Mucosa of rectum (tissue), 2 donors: ENCODE data around the gene MS4A10.
"Not testable (repeated sequence)": the region's sequence is repeated elsewhere in the genome, so short reads cannot be mapped to it uniquely, and the experiment has no call there.

Experiments used
- H3K27ac ChIP-seq, 2 donors: one replicate each; pipeline ENCODE4 v1.7.0; 2013; ENCODE audit warnings: inconsistent platforms in 2 of 2, low read depth in 2 of 2, low read length in 2 of 2
- H3K27me3 ChIP-seq, 2 donors: one replicate each; pipeline ENCODE4 v1.7.0; 2013; ENCODE audit warnings: low read length in 2 of 2; ENCODE audit not compliant: control insufficient read depth in 2 of 2, insufficient read depth in 2 of 2
- H3K36me3 ChIP-seq, 2 donors: one replicate each; pipeline ENCODE4 v1.7.0; 2013; ENCODE audit warnings: low read length in 2 of 2; ENCODE audit not compliant: control insufficient read depth in 2 of 2, insufficient read depth in 2 of 2
- H3K4me1 ChIP-seq, 2 donors: one replicate each; pipeline ENCODE4 v1.7.0; 2013; ENCODE audit warnings: low read length in 2 of 2, mild to moderate bottlenecking in 1 of 2; ENCODE audit not compliant: control insufficient read depth in 2 of 2, insufficient read depth in 2 of 2
- H3K4me3 ChIP-seq, 2 donors: one replicate each; pipeline ENCODE4 v1.7.0; 2013; ENCODE audit warnings: low read length in 2 of 2
- H3K9ac ChIP-seq, 2 donors: one replicate each; pipeline ENCODE4 v1.7.0; 2013; ENCODE audit warnings: low read length in 2 of 2, low read depth in 1 of 2, mild to moderate bottlenecking in 1 of 2
- H3K9me3 ChIP-seq, 2 donors: one replicate each; pipeline ENCODE4 v1.7.0; 2013; ENCODE audit warnings: low read length in 2 of 2; ENCODE audit not compliant: control insufficient read depth in 2 of 2
- donor health status: healthy.
- donor health status: Normal muscosa, but diverticular disease.

Gene MS4A10

GRCh38 chr11:60754887-60755286, 30.2 kb upstream of the MS4A10 start:
- no peaks in the 10 kb centered on the region for H3K9me3 ChIP-seq
- H3K36me3 ChIP-seq: no peaks in the 10 kb centered on the region
- H3K9ac ChIP-seq: no peak overlapping the region
- no peaks in the 10 kb centered on the region for H3K4me1 ChIP-seq
- peaks cover 0 to 3% of the 10 kb centered on the region in 2 donors for H3K27me3 ChIP-seq
- no peak overlapping the region for H3K4me3 ChIP-seq
- H3K27ac ChIP-seq: no peak overlapping the region

- H3K4me3 ChIP-seq: no peak within 1 kb of the TSS
Measured at GRCh38 chr11:60756307-60757032, 28.7 kb upstream of the MS4A10 start, which contains the start of gene MS4A15. Gene MS4A15 (plus strand): TSS chr11:60756867. CDS start chr11:60763734, 6,867 bp downstream.

DNA sequence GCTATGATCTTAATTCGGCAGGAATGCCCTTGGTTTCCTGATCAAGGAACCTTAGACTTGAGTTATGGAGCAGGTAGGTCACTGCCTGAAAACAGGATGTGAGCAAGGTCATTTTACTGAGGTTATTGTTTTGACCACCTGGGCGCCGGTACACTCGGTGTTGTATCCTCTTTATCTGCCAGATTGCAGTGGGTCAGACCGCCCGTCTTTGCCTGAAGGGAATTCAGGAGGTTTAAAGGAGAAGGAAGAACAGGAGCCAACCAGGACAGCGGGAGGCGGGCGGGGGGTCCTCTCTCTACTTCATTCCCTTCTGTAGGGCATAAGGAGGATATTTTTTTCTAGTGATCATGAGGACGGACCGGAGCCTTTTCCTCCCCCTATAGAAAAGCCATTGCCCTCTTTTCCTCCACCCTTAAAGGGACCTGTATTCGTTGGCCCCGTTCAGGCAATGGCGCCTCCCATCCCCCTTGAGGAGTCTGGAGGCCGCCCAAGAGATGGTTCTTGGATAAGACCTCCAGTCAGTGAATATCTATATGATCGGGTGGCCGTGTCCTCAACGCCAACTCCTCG, 27.8 kb upstream of the MS4A10 start:
- Histone ChIP-seq H3K4me1 (no peaks in the 10 kb centered on the region), H3K36me3 (no peaks in the 10 kb centered on the region), H3K27me3 (peaks cover 0 to 4% of the 10 kb centered on the region in 2 donors), H3K9me3 (no peaks in the 10 kb centered on the region), H3K27ac (no peak overlapping the region), H3K9ac (no peak overlapping the region), H3K4me3 (no peak overlapping the region)

More at GRCh38 chr11:60756307-60757032, 28.7 kb upstream of the MS4A10 start, which contains the start of gene MS4A15:
- H3K36me3 ChIP-seq: no peaks in the 10 kb centered on the region
- H3K9ac ChIP-seq: no peak within 1 kb of the TSS
- H3K4me1 ChIP-seq: no peaks in the 10 kb centered on the region
- no peak within 1 kb of the TSS for H3K27ac ChIP-seq
- peaks cover 0 to 4% of the 10 kb centered on the region in 2 donors for H3K27me3 ChIP-seq
- no peaks in the 10 kb centered on the region for H3K9me3 ChIP-seq

DNA sequence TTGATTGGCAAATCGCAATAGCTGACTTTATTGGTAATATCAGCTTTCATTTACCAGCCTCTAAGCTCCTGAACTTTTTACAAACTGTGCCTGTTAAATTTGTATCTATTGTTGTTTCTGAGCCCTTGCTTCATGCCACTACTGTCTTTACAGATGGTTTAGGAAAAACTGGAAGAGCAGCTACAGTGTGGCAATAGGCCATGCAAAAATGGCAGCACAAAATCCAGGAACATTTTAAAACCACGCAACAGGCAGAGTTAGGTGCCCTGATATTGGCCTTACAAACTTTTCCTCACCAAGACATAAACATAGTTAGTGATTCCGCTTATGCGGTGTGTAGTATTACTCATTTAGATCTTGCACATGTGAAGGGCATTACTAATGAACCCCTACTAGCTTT, 26.5 kb upstream of the MS4A10 start:
- H3K4me3 ChIP-seq, H3K27me3 ChIP-seq, H3K27ac ChIP-seq, H3K36me3 ChIP-seq, H3K4me1 ChIP-seq, H3K9me3 ChIP-seq, H3K9ac ChIP-seq: not testable (repeated sequence)

DNA sequence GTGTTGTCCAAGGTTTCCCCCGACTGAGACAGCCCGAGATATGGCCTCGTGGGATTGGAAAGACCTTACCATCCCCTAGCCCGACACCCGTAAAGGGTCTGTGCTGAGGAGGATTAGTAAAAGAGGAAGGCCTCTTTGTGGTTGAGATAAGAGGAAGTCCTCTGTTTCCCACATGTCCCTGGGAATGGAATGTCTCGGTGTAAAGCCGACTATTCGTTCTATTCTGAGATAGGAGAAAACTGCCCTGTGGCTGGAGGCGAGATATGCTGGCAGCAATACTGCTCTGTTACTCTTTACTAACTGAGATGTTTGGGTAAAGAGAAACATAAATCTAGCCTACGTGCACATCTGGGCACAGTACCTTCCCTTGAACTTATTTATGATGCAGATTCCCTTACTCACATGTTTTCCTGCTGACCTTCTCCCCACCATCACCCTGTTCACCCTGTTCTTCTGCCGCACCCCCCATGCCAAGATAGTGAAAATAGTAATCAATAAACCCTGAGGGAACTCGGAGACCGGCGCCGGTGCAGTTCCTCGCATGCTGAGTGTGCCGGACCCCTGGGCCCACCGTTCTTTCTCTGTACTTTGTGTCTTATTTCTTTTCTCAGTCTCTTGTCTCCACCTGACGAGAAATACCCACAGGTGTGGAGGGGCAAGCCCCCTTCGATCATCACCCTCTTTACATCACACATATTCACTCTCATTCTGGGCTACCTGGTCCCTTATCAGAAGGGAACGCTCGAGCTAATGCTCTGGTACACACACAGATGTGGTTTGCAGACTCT, 25.5 kb upstream of the MS4A10 start:
- H3K9ac ChIP-seq, H3K27me3 ChIP-seq, H3K4me1 ChIP-seq, H3K27ac ChIP-seq, H3K36me3 ChIP-seq, H3K9me3 ChIP-seq, H3K4me3 ChIP-seq: not testable (repeated sequence)

GRCh38 chr11:60761436-60762190, 23.5 kb upstream of the MS4A10 start:
- peaks cover 0 to 4% of the 10 kb centered on the region in 2 donors for H3K27me3 ChIP-seq
- no peak overlapping the region for H3K4me3 ChIP-seq
- no peaks in the 10 kb centered on the region for H3K4me1 ChIP-seq
- H3K9ac ChIP-seq: no peak overlapping the region
- no peaks in the 10 kb centered on the region for H3K9me3 ChIP-seq
- H3K27ac ChIP-seq: no peak overlapping the region
- H3K36me3 ChIP-seq: no peaks in the 10 kb centered on the region

GRCh38 chr11:60762851-60763691, 22.1 kb upstream of the MS4A10 start:
- no peak overlapping the region for H3K4me3 ChIP-seq
- H3K9ac ChIP-seq: no peak overlapping the region
- H3K9me3 ChIP-seq: no peaks in the 10 kb centered on the region
- no peaks in the 10 kb centered on the region for H3K36me3 ChIP-seq
- H3K4me1 ChIP-seq: no peaks in the 10 kb centered on the region
- H3K27me3 ChIP-seq: peaks cover 0 to 4% of the 10 kb centered on the region in 2 donors
- H3K27ac ChIP-seq: no peak overlapping the region

DNA sequence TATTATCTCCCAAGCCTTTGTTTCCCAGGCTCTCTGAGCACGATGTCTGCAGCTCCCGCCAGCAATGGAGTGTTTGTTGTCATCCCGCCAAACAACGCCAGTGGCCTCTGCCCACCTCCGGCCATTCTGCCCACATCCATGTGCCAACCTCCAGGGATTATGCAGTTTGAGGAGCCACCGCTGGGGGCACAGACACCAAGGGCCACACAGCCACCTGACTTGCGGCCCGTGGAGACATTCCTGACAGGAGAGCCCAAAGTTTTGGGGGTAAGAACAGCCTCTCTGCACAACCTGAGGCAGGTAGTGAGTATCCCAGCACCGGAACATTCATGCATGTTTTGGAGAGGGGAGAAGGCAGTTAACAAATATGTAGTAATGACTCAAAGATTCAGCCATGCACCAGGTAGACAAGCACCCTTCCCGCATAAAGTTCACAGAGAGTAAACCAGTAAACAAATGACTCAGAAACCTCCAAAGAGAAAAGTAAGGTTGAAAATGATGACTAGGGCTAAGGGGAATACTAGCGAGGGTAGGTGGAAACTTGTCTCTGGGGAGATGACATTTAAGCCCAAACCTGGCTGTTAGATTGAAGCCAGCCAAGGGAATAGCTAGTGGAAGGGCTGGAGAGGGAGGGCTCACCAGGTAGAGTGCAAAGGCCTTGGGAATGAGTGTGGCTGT, 21.3 kb upstream of the MS4A10 start:
- Histone ChIP-seq H3K4me1 (no peaks in the 10 kb centered on the region), H3K9ac (no peak overlapping the region), H3K4me3 (no peak overlapping the region), H3K27ac (no peak overlapping the region), H3K9me3 (no peaks in the 10 kb centered on the region), H3K27me3 (peaks cover 0 to 4% of the 10 kb centered on the region in 2 donors), H3K36me3 (no peaks in the 10 kb centered on the region)

- no peak overlapping the region for H3K27ac ChIP-seq
- no peak overlapping the region for H3K9ac ChIP-seq
- H3K4me3 ChIP-seq: no peak overlapping the region
- no peaks in the 10 kb centered on the region for H3K36me3 ChIP-seq
- H3K4me1 ChIP-seq: no peaks in the 10 kb centered on the region
- peaks cover 0 to 4% of the 10 kb centered on the region in 2 donors for H3K27me3 ChIP-seq
- no peaks in the 10 kb centered on the region for H3K9me3 ChIP-seq
Measured at GRCh38 chr11:60764879-60765278, 20.3 kb upstream of the MS4A10 start.
